ENCODE results near the gene HPSE2. TPM values are rescaled to one million over a fixed set of nuclear protein-coding genes. Genes with fewer than 3 reads are reported as not detected.

Gene HPSE2
- polyA plus RNA-seq, 1 of the 3 experiments (the other 2 are of a cell fraction), result not detected

DNA sequence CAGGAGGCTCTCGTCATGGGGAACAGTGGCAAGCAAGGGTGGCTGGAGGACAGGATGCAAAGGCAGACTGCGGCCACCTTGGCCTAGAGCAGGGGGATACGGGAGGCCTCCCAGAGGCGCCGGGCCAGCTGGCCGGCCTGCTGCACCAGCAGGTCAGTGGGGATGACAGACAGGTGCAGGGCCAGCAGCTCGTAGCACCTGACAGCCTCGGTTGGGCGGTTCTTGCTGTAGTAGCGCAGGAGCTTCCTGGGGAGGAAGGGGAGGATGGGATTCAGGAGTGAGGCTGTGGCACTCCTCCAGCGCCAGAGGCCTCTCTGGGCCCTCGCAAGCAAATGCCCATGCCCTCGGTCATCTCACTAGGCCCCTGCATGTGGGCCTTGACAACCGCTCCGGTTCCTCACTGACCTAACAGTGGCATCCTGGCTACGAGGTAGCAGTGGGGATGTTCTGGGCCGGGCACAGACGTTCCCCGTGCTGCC lies 818.1 kb downstream of the HPSE2 start (continued):
- TF ChIP-seq, protein P1, sequence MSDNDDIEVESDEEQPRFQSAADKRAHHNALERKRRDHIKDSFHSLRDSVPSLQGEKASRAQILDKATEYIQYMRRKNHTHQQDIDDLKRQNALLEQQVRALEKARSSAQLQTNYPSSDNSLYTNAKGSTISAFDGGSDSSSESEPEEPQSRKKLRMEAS (IDR thresholded peaks at IDR 0.05; ENCODE audit: low read depth), result no peak
- TF ChIP-seq, protein P2, sequence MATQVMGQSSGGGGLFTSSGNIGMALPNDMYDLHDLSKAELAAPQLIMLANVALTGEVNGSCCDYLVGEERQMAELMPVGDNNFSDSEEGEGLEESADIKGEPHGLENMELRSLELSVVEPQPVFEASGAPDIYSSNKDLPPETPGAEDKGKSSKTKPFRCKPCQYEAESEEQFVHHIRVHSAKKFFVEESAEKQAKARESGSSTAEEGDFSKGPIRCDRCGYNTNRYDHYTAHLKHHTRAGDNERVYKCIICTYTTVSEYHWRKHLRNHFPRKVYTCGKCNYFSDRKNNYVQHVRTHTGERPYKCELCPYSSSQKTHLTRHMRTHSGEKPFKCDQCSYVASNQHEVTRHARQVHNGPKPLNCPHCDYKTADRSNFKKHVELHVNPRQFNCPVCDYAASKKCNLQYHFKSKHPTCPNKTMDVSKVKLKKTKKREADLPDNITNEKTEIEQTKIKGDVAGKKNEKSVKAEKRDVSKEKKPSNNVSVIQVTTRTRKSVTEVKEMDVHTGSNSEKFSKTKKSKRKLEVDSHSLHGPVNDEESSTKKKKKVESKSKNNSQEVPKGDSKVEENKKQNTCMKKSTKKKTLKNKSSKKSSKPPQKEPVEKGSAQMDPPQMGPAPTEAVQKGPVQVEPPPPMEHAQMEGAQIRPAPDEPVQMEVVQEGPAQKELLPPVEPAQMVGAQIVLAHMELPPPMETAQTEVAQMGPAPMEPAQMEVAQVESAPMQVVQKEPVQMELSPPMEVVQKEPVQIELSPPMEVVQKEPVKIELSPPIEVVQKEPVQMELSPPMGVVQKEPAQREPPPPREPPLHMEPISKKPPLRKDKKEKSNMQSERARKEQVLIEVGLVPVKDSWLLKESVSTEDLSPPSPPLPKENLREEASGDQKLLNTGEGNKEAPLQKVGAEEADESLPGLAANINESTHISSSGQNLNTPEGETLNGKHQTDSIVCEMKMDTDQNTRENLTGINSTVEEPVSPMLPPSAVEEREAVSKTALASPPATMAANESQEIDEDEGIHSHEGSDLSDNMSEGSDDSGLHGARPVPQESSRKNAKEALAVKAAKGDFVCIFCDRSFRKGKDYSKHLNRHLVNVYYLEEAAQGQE (IDR thresholded peaks at IDR 0.05; ENCODE audit: low read depth, low read length), result no peak

DNA sequence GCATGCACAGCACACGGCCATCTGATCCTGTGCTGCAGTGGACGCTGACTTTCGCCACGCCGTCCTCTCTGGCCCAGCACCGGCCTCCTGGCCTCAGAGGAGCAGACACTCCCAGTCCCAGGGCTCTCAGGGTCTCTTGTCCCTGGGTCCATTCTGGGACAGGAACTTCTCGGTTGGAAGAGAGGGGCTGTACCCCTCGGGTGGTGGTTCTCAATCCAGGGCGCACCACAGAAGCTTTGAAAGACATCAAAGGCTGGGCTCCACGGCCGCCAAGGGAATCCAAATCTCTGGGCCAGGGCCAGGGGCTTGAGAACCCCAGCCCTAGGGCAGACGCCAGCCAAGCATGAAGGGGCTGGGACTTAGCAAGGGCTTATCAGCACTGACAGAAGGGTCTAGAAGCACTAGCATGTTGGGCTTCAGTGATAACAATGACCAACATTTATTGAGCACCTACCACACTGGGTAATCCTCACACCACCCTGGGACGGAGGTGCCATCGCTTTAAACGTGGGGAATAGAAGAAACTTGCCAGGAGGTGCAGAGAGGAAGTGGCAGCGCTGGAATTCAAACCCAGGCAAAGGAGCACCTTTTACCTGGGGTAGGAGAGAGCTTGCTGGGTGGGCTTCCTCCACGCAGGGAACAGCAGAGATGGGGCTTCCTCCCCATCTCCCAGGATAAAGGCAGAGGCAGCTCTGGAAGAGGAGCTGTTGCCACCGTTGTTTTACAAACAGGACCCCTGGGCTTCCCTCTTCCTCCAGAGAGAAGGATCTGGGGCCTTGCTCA lies 818.9 kb downstream of the HPSE2 start:
- Histone ChIP-seq H3K9me2 (no peaks in the 10 kb centered on the region), H3K4me3 (ENCODE audit: low read depth in 2 of 2, low read length in 1 of 2) (no peak overlapping the region), H3K4me1 (ENCODE audit: control insufficient read depth in 1 of 2, insufficient read depth in 2 of 2, low read depth in 1 of 2, low read length in 1 of 2) (peaks cover 6 to 21% of the 10 kb centered on the region in 2 experiments; a peak in 2 of 4 replicates), H3K9ac (no peak overlapping the region), H2AFZ (ENCODE audit: low read depth) (no peak overlapping the region), H3K36me3 (replicated peaks in 1 of 2; ENCODE audit: control insufficient read depth in 1 of 2, insufficient read depth in 2 of 2, low read length in 1 of 2) (peaks cover 0 to 14% of the 10 kb centered on the region in 2 experiments), H3K27me3 (ENCODE audit: insufficient read depth) (no peaks in the 10 kb centered on the region), H3F3A (replicated peaks; ENCODE audit: insufficient read depth) (no peaks in the 10 kb centered on the region), H3K4me2 (no peak overlapping the region), H4K20me1 (ENCODE audit: insufficient read depth) (no peaks in the 10 kb centered on the region), H3K27ac (ENCODE audit: low read depth in 2 of 2, low read length in 1 of 2) (no peak overlapping the region), H3K9me3 (no peaks in the 10 kb centered on the region), H3K79me2 (ENCODE audit: insufficient read depth) (peaks cover 16% of the 10 kb centered on the region; the same call in 1 of the 2 replicates)
- 90% methylated on average over 14 of the region's 18 CpGs for WGBS (ENCODE audit: low lambda C conversion rate)
- TF ChIP-seq NRF1 (IDR thresholded peaks at IDR 0.05; ENCODE audit: low read depth, low read length) (no peak), TAF1 (IDR thresholded peaks at IDR 0.05; ENCODE audit: borderline replicate concordance, low read depth, low read length) (no peak), EP300 (IDR thresholded peaks at IDR 0.05; ENCODE audit: borderline replicate concordance in 1 of 2, low read depth in 1 of 2, low read length in 1 of 2) (no peak), FOSL2 (IDR thresholded peaks at IDR 0.05; ENCODE audit: borderline replicate concordance, low read depth) (no peak), GATA2 (CRISPR knock-in tag; IDR thresholded peaks at IDR 0.05) (no peak), RXRA (IDR thresholded peaks at IDR 0.05; ENCODE audit: borderline replicate concordance, low read depth) (no peak), SIN3A (IDR thresholded peaks at IDR 0.05; ENCODE audit: borderline replicate concordance, low read depth, low read length) (no peak)
- TF ChIP-seq, protein P2 (IDR thresholded peaks at IDR 0.05; ENCODE audit: low read depth, low read length), result no peak
- TF ChIP-seq, protein P1 (IDR thresholded peaks at IDR 0.05; ENCODE audit: low read depth), result no peak
- TF ChIP-seq, protein P3, sequence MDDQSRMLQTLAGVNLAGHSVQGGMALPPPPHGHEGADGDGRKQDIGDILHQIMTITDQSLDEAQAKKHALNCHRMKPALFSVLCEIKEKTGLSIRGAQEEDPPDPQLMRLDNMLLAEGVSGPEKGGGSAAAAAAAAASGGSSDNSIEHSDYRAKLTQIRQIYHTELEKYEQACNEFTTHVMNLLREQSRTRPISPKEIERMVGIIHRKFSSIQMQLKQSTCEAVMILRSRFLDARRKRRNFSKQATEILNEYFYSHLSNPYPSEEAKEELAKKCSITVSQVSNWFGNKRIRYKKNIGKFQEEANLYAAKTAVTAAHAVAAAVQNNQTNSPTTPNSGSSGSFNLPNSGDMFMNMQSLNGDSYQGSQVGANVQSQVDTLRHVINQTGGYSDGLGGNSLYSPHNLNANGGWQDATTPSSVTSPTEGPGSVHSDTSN (IDR thresholded peaks at IDR 0.05), result no peak
- CTCF ChIA-PET, result interaction anchor here (2.9 kb wide), 1 partner anchor 107 kb away, joined by 9 read pairs; no protein-coding TSS in a partner anchor
- no peak for DNase-seq
- POLR2A ChIA-PET, result no interaction called here

All from SK-N-SH (cell line).